OCI-LY3 (cell line): ENCODE measurements around the gene PHF21B.

ENCODE experiments used
- H2AFZ ChIP-seq: fragments of 200-600, 300-600 bp; shearing (Covaris generic); 2 replicates; pipeline ENCODE4 v1.6.0; 2014; ENCODE audit warnings: antibody characterized with exemption, low read depth, low read length
- H3K27ac ChIP-seq: fragments of 200-600, 300-600 bp; sonication (generic); 2 replicates; pipeline ENCODE4 v1.5.1; 2014; ENCODE audit warnings: mild to moderate bottlenecking, low read length, moderate library complexity, mixed read lengths
- H3K27me3 ChIP-seq: fragments of 200-600, 300-600 bp; sonication (generic); 2 replicates; pipeline ENCODE4 v1.6.1; 2014; ENCODE audit warnings: low read depth, low read length, mixed read lengths
- H3K36me3 ChIP-seq: fragments of 200-600, 300-600 bp; sonication (generic); replicated peaks from 2 replicates; pipeline ENCODE3; 2014; ENCODE audit warnings: low read depth, low read length, mixed read lengths
- H3K4me1 ChIP-seq: fragments of 300-600, 200-600 bp; sonication (generic); 2 replicates; pipeline ENCODE4 v1.6.1; 2014; ENCODE audit warnings: low read length, mixed read lengths
- H3K4me2 ChIP-seq: fragments of 200-600, 300-600 bp; sonication (generic); 2 replicates; pipeline ENCODE4 v1.6.1; 2014; ENCODE audit warnings: low read length, mixed read lengths
- H3K4me3 ChIP-seq: fragments of 300-600, 200-600 bp; sonication (generic); 2 replicates; pipeline ENCODE4 v1.5.1; 2014; ENCODE audit warnings: antibody characterized with exemption, mild to moderate bottlenecking, low read length, moderate library complexity
- H3K79me2 ChIP-seq: fragments of 300-600, 200-600 bp; shearing (Covaris generic); 2 replicates; pipeline ENCODE4 v1.6.1; 2014; ENCODE audit warnings: mild to moderate bottlenecking, low read length, mixed read lengths
- H3K9ac ChIP-seq: fragments of 300-600, 200-600 bp; shearing (Covaris generic); 2 replicates; pipeline ENCODE4 v1.6.0; 2014; ENCODE audit warnings: mild to moderate bottlenecking, low read length, moderate library complexity
- H3K9me3 ChIP-seq: fragments of 200-600, 300-600 bp; shearing (Covaris generic); 2 replicates; pipeline ENCODE4 v1.6.1; 2014; ENCODE audit warnings: low read length, mixed read lengths; ENCODE audit not compliant: insufficient read depth
- H4K20me1 ChIP-seq: fragments of 200-600, 300-600 bp; sonication (generic); 2 replicates; pipeline ENCODE4 v1.6.1; 2016; ENCODE audit warnings: low read length, mixed read lengths; ENCODE audit not compliant: insufficient read depth
- CTCF ChIP-seq: fragments of 200-600, 300-600 bp; sonication (generic); IDR thresholded peaks from 2 replicates; pipeline ENCODE4 v1.5.1; 2014; ENCODE audit warnings: antibody characterized with exemption, low read length, low read depth
- EZH2phosphoT487 ChIP-seq: fragments of 200-600 bp; shearing (Covaris generic); IDR thresholded peaks from 2 replicates; pipeline ENCODE4 v1.6.1; 2018; ENCODE audit warnings: antibody characterized with exemption, mixed run types, low read depth

The PHF21B gene

GRCh38 chr22:44917372-44918165 is 92.2 kb downstream of the PHF21B start:
- Histone ChIP-seq H3K27me3 (no peaks in the 10 kb centered on the region), H3K9me3 (no peaks in the 10 kb centered on the region), H3K36me3 (peaks cover 10% of the 10 kb centered on the region), H2AFZ (no peak overlapping the region), H3K9ac (no peak overlapping the region), H3K4me3 (no peak overlapping the region), H3K4me1 (no peaks in the 10 kb centered on the region), H3K4me2 (no peak overlapping the region), H3K27ac (no peak overlapping the region), H4K20me1 (0 out of 2 replicates have a peak, but pooled peaks cover 3% of the 10 kb centered on the region), H3K79me2 (no peaks in the 10 kb centered on the region)
- TF ChIP-seq EZH2phosphoT487 (no peak), CTCF (no peak)

- H3K9ac ChIP-seq, result no peak overlapping the region
- H3K27me3 ChIP-seq, result no peaks in the 10 kb centered on the region
- H3K79me2 ChIP-seq, result no peaks in the 10 kb centered on the region
- H3K4me3 ChIP-seq, result no peak overlapping the region
- no peak overlapping the region for H3K27ac ChIP-seq
- no peaks in the 10 kb centered on the region for H3K9me3 ChIP-seq
- H3K36me3 ChIP-seq, result peaks cover 10% of the 10 kb centered on the region
- H3K4me1 ChIP-seq, result no peaks in the 10 kb centered on the region
- no peak overlapping the region for H2AFZ ChIP-seq
- TF ChIP-seq CTCF (no peak), EZH2phosphoT487 (no peak)
- 0 out of 2 replicates have a peak, but pooled peaks cover 3% of the 10 kb centered on the region for H4K20me1 ChIP-seq
- H3K4me2 ChIP-seq, result no peak overlapping the region
Observed at GRCh38 chr22:44916281-44917231, 93.2 kb downstream of the PHF21B start.

- H2AFZ ChIP-seq, result no peak overlapping the region
- H3K4me2 ChIP-seq, result no peak overlapping the region
- no peaks in the 10 kb centered on the region for H3K4me1 ChIP-seq
- 0 out of 2 replicates have a peak, but pooled peaks cover 3% of the 10 kb centered on the region for H4K20me1 ChIP-seq
- no peaks in the 10 kb centered on the region for H3K9me3 ChIP-seq
- H3K4me3 ChIP-seq, result no peak overlapping the region
- H3K79me2 ChIP-seq, result no peaks in the 10 kb centered on the region
- no peak overlapping the region for H3K27ac ChIP-seq
- H3K27me3 ChIP-seq, result no peaks in the 10 kb centered on the region
- no peak overlapping the region for H3K9ac ChIP-seq
- peaks cover 10% of the 10 kb centered on the region for H3K36me3 ChIP-seq
- no peak for TF ChIP-seq CTCF
- TF ChIP-seq EZH2phosphoT487, result no peak
Observed at GRCh38 chr22:44915441-44915840, 94.4 kb downstream of the PHF21B start.
